ENCODE results near the gene ADH6.

The ADH6 gene

DNA sequence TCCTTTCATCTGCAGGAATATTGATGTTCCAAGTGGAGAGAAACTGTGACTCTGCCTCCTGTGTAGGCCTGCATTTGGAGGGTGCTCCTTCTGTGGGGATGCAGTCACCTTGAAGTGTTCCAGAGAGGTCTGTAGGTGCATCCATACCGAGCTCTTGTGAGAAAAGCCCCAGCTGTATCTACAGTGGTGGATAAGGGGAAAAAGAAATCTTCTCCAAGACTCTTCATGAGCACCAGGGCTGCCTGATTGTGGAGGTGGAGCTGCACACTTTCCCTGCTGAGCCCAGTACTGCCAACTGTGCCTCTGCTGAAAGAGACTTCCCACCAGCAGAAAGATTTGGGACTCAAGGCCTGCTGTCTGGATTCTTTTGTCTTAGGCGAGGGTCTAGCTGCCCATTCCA, 39.9 kb downstream of the ADH6 start:
- no peak for ATAC-seq
- TF ChIP-seq ESRRG (CRISPR knock-in tag; IDR thresholded peaks at IDR 0.05) (no peak), ZNF70 (CRISPR knock-in tag; IDR thresholded peaks at IDR 0.05) (no peak), ZFP3 (CRISPR knock-in tag; IDR thresholded peaks at IDR 0.05) (no peak), BACH2 (CRISPR knock-in tag; IDR thresholded peaks at IDR 0.05; ENCODE audit: borderline replicate concordance) (no peak), OSR1 (CRISPR knock-in tag; IDR thresholded peaks at IDR 0.05) (no peak), ZNF565 (CRISPR knock-in tag; conservative IDR thresholded peaks at IDR 0.05; ENCODE audit: low read depth) (no peak), ZC3H10 (CRISPR knock-in tag; IDR thresholded peaks at IDR 0.05) (no peak), SNAI2 (CRISPR knock-in tag; IDR thresholded peaks at IDR 0.05) (no peak), PPARA (CRISPR knock-in tag; IDR thresholded peaks at IDR 0.05; ENCODE audit: borderline replicate concordance) (no peak), ARNTL (CRISPR knock-in tag; IDR thresholded peaks at IDR 0.05; ENCODE audit: borderline replicate concordance, low read depth) (no peak), GLIS3 (CRISPR knock-in tag; IDR thresholded peaks at IDR 0.05) (no peak)
- TF ChIP-seq, protein P1, sequence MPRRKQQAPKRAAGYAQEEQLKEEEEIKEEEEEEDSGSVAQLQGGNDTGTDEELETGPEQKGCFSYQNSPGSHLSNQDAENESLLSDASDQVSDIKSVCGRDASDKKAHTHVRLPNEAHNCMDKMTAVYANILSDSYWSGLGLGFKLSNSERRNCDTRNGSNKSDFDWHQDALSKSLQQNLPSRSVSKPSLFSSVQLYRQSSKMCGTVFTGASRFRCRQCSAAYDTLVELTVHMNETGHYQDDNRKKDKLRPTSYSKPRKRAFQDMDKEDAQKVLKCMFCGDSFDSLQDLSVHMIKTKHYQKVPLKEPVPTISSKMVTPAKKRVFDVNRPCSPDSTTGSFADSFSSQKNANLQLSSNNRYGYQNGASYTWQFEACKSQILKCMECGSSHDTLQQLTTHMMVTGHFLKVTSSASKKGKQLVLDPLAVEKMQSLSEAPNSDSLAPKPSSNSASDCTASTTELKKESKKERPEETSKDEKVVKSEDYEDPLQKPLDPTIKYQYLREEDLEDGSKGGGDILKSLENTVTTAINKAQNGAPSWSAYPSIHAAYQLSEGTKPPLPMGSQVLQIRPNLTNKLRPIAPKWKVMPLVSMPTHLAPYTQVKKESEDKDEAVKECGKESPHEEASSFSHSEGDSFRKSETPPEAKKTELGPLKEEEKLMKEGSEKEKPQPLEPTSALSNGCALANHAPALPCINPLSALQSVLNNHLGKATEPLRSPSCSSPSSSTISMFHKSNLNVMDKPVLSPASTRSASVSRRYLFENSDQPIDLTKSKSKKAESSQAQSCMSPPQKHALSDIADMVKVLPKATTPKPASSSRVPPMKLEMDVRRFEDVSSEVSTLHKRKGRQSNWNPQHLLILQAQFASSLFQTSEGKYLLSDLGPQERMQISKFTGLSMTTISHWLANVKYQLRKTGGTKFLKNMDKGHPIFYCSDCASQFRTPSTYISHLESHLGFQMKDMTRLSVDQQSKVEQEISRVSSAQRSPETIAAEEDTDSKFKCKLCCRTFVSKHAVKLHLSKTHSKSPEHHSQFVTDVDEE (CRISPR knock-in tag; IDR thresholded peaks at IDR 0.05): no peak
- TF ChIP-seq, protein P2, sequence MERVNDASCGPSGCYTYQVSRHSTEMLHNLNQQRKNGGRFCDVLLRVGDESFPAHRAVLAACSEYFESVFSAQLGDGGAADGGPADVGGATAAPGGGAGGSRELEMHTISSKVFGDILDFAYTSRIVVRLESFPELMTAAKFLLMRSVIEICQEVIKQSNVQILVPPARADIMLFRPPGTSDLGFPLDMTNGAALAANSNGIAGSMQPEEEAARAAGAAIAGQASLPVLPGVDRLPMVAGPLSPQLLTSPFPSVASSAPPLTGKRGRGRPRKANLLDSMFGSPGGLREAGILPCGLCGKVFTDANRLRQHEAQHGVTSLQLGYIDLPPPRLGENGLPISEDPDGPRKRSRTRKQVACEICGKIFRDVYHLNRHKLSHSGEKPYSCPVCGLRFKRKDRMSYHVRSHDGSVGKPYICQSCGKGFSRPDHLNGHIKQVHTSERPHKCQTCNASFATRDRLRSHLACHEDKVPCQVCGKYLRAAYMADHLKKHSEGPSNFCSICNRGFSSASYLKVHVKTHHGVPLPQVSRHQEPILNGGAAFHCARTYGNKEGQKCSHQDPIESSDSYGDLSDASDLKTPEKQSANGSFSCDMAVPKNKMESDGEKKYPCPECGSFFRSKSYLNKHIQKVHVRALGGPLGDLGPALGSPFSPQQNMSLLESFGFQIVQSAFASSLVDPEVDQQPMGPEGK (CRISPR knock-in tag; IDR thresholded peaks at IDR 0.05; ENCODE audit: borderline replicate concordance): no peak
- TF ChIP-seq, protein P3, sequence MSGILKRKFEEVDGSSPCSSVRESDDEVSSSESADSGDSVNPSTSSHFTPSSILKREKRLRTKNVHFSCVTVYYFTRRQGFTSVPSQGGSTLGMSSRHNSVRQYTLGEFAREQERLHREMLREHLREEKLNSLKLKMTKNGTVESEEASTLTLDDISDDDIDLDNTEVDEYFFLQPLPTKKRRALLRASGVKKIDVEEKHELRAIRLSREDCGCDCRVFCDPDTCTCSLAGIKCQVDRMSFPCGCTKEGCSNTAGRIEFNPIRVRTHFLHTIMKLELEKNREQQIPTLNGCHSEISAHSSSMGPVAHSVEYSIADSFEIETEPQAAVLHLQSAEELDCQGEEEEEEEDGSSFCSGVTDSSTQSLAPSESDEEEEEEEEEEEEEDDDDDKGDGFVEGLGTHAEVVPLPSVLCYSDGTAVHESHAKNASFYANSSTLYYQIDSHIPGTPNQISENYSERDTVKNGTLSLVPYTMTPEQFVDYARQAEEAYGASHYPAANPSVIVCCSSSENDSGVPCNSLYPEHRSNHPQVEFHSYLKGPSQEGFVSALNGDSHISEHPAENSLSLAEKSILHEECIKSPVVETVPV (CRISPR knock-in tag; IDR thresholded peaks at IDR 0.05): no peak

DNA sequence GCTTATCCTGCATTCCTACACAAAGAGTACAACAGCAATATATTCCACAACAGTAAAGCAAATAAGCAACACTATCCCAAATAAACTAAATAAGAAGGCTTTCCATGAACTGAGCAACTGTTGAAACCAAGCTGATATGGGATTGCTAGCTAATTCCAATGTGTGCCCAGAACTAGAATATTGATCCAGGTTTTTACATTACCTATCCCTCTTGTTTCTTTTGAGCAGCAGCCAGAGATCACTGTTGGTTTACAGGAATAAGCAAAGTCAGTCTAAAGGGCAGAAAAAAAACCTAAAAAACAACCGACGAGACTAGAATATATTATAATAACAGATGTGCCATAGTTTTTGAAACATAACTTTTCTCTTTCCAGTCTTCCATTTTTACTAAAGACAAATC, 52.5 kb downstream of the ADH6 start:
- TF ChIP-seq OSR1 (CRISPR knock-in tag; IDR thresholded peaks at IDR 0.05): no peak
- no peak for TF ChIP-seq GLIS3 (CRISPR knock-in tag; IDR thresholded peaks at IDR 0.05)
- TF ChIP-seq ZC3H10 (CRISPR knock-in tag; IDR thresholded peaks at IDR 0.05): no peak
- no peak for TF ChIP-seq ZFP3 (CRISPR knock-in tag; IDR thresholded peaks at IDR 0.05)
- TF ChIP-seq, protein P4, sequence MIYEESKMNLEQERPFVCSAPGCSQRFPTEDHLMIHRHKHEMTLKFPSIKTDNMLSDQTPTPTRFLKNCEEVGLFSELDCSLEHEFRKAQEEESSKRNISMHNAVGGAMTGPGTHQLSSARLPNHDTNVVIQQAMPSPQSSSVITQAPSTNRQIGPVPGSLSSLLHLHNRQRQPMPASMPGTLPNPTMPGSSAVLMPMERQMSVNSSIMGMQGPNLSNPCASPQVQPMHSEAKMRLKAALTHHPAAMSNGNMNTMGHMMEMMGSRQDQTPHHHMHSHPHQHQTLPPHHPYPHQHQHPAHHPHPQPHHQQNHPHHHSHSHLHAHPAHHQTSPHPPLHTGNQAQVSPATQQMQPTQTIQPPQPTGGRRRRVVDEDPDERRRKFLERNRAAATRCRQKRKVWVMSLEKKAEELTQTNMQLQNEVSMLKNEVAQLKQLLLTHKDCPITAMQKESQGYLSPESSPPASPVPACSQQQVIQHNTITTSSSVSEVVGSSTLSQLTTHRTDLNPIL (CRISPR knock-in tag; IDR thresholded peaks at IDR 0.05; ENCODE audit: low read depth): no peak
- no peak for TF ChIP-seq ZNF70 (CRISPR knock-in tag; IDR thresholded peaks at IDR 0.05)
- no peak for TF ChIP-seq TCF4 (CRISPR knock-in tag; IDR thresholded peaks at IDR 0.05; ENCODE audit: borderline replicate concordance)
- TF ChIP-seq, protein P5, sequence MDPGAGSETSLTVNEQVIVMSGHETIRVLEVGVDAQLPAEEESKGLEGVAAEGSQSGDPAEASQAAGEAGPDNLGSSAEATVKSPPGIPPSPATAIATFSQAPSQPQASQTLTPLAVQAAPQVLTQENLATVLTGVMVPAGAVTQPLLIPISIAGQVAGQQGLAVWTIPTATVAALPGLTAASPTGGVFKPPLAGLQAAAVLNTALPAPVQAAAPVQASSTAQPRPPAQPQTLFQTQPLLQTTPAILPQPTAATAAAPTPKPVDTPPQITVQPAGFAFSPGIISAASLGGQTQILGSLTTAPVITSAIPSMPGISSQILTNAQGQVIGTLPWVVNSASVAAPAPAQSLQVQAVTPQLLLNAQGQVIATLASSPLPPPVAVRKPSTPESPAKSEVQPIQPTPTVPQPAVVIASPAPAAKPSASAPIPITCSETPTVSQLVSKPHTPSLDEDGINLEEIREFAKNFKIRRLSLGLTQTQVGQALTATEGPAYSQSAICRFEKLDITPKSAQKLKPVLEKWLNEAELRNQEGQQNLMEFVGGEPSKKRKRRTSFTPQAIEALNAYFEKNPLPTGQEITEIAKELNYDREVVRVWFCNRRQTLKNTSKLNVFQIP (CRISPR knock-in tag; IDR thresholded peaks at IDR 0.05; ENCODE audit: borderline replicate concordance, low read depth): no peak
- TF ChIP-seq RARB (CRISPR knock-in tag; IDR thresholded peaks at IDR 0.05): no peak
- no peak for TF ChIP-seq BACH2 (CRISPR knock-in tag; IDR thresholded peaks at IDR 0.05; ENCODE audit: borderline replicate concordance)
- no peak for ATAC-seq

DNA sequence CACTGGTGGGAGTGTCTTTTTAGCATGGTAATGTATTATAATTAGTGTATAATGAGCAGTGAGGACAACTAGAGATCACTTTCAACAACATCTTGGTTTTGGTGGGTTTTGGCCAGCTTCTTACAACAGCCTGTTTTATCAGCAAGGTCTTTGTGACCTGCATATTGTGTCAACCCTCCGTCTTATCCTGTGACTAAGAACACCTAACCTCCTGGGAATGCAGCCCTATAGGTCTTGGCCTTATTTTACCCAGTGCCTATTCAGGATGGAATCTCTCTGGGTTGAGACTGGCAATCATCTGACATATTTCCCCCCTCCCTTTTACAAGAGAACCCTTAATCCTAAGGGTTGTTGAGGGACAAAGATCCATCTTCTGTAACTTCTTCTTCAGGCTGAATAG, 53.1 kb downstream of the ADH6 start:
- ATAC-seq: no peak
- no peak for TF ChIP-seq ZFP3 (CRISPR knock-in tag; IDR thresholded peaks at IDR 0.05)
- no peak for TF ChIP-seq GLIS3 (CRISPR knock-in tag; IDR thresholded peaks at IDR 0.05)
- no peak for TF ChIP-seq ESRRG (CRISPR knock-in tag; IDR thresholded peaks at IDR 0.05)
- no peak for TF ChIP-seq ZC3H10 (CRISPR knock-in tag; IDR thresholded peaks at IDR 0.05)
- TF ChIP-seq, protein P5 (CRISPR knock-in tag; IDR thresholded peaks at IDR 0.05; ENCODE audit: borderline replicate concordance, low read depth): no peak
- no peak for TF ChIP-seq BACH2 (CRISPR knock-in tag; IDR thresholded peaks at IDR 0.05; ENCODE audit: borderline replicate concordance)
- TF ChIP-seq OSR1 (CRISPR knock-in tag; IDR thresholded peaks at IDR 0.05): no peak
- TF ChIP-seq ZNF8 (CRISPR knock-in tag; IDR thresholded peaks at IDR 0.05): no peak
- no peak for TF ChIP-seq RARB (CRISPR knock-in tag; IDR thresholded peaks at IDR 0.05)
- no peak for TF ChIP-seq ARNTL (CRISPR knock-in tag; IDR thresholded peaks at IDR 0.05; ENCODE audit: borderline replicate concordance, low read depth)
- TF ChIP-seq TOX (CRISPR knock-in tag; IDR thresholded peaks at IDR 0.05; ENCODE audit: borderline replicate concordance): no peak
- TF ChIP-seq, protein P3 (CRISPR knock-in tag; IDR thresholded peaks at IDR 0.05): no peak
- no peak for TF ChIP-seq ZNF70 (CRISPR knock-in tag; IDR thresholded peaks at IDR 0.05)
- TF ChIP-seq, protein P4 (CRISPR knock-in tag; IDR thresholded peaks at IDR 0.05; ENCODE audit: low read depth): no peak
